GM19099 (cell line): Measurements from ENCODE around the gene ZFHX3.

Source experiments
- POLR2A ChIP-seq: IDR thresholded peaks from 3 replicates; pipeline ENCODE4 v1.6.1; 2011; ENCODE audit warnings: low read depth; ENCODE audit not compliant: insufficient read length; ENCODE audit errors: extremely low read depth

ZFHX3 gene

DNA sequence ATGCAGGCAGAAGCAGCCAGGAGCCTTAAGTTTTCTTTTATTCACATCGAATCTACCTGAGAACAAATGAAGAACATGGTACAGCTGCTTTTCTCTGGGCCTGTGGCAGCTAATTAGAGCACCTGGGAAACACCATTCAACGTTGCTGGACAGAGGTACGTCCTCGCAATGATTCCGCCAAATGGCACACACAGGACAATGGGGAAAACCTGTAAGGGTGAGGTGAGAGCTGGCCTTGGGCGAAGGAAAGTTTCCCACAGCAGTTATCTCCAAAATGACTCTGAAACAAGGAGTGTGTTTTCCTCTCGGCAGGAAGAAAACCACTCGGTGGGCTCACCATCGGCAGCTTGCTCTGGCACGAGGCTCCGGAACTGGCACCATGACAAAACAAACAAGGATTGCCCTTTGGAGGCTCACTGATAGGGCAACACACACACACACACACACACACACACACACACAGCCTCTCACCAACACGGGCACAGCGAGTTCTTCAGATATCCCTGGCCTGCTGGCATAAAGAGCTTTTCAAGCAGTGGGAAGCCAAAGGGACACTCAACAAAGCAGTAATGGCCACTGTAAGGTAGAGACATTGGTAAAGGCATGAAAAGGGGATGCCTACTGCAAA, 73.7 kb downstream of the ZFHX3 start:
- TF ChIP-seq POLR2A: no peak

DNA sequence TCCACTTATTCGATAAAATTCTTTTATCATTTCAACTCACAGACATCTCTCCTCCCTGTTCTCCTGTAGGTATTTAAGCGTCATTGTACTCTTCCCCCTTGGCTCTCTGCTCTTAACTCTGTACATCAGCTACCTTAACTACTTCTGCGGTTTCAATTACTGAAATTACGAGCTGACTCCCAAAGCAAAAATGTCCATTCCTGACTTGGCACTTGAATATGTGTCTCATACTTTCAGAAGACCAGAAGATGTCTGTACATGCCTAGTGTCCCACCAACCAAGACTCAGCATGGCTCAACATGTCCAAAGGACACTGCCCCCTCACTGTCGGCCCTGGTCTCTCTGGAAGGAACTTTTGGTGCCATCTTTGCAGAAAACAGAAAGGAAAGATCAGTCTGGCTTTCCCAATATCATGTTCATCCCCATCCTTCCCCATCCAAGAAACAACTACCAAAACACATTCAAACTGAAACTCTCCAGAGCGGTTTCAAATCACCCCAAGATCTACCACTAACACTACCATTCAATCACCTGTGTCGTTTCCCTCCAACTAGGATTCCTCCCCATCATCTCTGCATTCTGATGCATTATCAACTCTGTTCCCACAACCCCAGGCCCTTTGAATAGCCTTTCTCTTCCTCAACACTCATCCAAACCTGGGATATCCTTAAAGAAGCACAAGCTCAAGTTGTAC, 74.9 kb downstream of the ZFHX3 start:
- no peak for TF ChIP-seq POLR2A

DNA sequence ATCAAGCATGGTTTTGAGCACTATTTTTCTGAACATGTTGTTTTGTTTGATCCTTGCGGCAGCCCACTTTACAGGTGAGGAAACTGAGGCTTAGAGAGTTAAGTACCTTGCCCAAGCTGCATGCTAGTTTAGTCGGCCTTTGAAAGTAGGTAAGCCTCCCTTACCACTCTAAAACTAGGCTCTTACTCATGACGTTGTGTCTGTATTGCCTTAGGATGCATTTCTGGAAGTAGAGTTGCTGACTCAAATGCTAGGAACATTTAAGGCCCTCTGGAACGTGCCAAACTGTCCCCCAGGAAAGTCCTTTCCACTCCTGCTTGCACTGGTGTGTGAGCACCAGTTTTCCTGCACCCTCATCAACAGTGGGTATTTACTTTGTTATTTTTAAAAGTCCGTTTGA, 76.6 kb downstream of the ZFHX3 start:
- no peak for TF ChIP-seq POLR2A

- no peak for TF ChIP-seq POLR2A
Measured at GRCh38 chr16:72970656-72971055, 77.3 kb downstream of the ZFHX3 start.

DNA sequence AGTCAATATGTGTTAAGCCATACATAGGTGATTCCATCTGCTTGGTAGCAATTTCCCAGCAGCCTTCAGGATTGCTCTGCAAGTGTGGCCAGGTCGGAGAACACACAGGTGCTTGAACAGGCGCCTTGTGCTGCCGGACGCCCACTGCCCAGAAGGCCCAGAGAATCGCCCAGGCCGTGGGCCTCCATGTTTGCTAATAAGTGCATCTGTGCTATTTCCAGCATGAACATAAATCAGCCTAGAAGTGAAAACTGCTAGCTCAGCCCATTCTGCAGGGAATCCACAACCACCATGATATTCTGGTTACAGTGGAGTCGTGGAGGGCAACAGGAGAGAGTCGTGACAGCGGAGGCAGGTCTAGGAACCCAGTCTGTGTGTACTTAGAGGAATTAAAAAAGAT, 78.1 kb downstream of the ZFHX3 start:
- no peak for TF ChIP-seq POLR2A

DNA sequence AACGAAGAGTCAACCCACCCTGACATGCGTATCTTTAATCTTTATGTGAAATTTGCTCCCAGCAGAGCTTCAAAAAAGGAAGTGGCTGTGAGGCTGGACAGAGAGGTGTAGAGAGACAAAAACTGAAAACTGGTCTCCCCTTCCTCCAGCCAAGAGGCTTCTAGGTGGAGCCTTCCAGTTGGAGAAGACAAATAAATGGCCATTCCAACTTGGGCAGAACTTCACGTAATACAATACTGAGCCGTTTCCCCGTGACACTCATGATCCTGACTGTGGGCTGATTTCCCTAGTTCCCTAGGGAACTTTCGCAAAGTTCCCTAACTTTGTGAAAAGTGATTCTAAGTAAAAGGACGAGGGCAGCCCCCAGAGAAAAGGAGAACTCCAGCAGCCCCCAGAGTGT, 78.8 kb downstream of the ZFHX3 start:
- no peak for TF ChIP-seq POLR2A

DNA sequence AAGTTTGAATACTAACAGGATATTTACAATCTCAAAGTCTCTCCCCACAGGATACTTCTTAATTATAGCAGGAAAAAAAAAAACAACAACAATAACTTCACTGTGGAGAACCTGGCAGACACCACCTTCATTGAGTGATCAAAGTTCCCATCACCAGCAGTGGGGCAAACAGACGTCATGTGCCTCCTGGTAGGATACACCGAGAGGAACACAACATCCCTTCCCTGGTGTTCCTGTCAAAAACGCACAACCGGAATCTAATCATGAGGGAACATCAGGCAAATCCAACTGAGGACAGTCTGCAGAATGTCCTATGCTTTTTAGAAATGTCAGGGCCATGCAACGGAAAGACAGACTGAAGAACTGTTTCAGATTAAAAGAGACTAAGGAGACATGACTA, 80.0 kb downstream of the ZFHX3 start:
- no peak for TF ChIP-seq POLR2A

- TF ChIP-seq POLR2A: no peak
Measured at GRCh38 chr16:72963533-72964315, 84.2 kb downstream of the ZFHX3 start.

DNA sequence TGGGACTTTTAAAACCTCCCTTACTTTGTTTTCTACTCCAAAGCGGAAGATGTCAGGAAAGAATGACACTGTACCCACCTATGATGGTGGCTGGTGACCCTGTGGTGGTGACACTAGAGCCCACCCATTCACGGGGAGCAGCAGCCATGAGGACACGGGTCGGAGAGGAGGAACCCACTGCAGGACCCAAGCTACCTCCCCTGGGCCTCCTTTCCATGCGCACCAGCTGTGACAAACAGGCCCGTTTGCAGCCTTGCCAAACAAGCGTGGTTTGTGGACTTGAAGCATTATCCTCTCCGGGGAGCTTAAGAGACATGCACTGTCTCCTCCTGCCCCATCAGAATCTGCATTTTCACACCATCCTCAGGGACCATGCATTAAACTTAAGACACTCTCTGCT, 85.6 kb downstream of the ZFHX3 start:
- TF ChIP-seq POLR2A: no peak

DNA sequence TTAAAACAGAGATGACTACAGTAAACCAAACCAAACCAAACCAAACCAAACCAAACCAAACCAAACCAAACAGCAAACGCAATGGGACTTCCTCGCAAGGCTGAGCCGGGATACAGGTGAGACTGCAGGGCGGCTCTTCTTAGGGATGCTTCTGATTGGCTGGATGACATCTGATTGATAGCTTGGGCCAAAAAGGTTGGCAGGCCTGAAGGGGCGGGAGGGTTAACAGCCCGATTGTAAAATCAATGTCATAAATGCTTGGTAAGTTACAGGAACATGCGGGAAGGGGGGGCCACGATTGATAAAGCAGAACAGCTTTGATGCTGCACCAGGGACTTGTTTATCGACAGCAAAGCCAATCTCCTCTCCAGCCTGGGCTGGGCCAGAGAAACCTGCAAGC, 86.1 kb downstream of the ZFHX3 start:
- TF ChIP-seq POLR2A: no peak

DNA sequence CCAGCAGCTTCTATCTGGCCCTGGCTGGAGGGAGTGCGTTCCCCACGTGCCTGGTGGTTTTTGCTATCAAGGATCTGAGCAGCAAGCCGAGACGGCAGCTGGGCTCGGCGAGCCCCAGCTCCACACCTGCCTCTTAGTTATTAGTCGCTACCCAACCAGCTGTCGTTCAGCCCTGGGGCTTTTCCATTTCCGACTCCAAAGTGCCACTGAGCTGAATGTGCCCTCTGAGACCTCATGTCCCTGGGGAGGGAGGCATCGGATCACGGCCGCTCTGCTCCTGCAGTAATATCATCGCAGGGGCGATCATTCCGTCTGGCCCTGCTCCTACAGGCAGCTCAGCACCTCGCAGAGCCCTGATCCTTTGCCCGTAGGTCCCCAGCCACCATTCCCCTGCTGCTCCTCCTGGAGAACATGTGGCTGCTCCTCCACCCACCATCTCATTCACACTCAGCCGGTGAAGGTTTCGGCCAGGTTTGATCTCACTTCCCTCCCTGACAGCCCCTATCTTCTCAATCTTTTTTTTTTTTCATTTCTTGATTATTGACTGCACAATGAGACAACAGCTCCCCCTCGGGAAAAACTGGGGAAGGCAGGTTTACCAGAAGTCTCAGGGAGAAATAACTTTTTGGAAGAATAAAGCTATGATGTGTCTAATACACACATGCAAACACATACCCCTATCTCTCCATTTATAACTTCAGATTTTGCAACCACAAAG, 86.7 kb downstream of the ZFHX3 start:
- no peak for TF ChIP-seq POLR2A

- TF ChIP-seq POLR2A: no peak
Measured at GRCh38 chr16:72960101-72960500, 87.8 kb downstream of the ZFHX3 start.

GRCh38 chr16:72959301-72959996, 88.5 kb downstream of the ZFHX3 start:
- no peak for TF ChIP-seq POLR2A

DNA sequence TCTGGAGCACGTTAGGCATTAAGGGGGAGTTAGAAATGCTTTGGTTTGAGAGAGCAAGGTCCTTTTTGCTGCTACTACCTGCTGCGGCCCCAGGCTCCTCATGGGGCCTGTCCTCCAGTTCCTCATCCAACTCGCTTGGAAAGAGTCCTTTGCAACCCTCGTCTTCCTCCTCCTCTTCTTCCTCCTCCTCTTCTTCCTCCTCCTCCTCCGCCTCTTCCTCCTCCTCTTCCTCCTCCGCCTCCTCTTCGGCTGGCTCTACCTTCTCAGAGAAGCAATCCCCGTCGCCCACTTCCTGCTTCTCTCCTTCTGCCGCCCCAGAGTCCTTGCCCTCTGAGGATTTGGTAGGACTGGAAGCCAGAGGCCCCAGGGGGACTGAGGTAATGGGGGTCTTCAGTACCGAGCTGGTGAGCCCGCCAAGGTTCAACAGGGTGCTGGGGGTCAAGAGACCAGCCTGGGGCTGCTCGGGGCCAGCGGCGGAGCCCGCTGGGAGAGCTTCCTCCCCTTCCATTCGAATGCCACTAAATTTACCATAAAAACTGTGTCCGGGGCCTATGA, 89.3 kb downstream of the ZFHX3 start:
- no peak for TF ChIP-seq POLR2A
